ENCODE results near the gene HGS. TPM values are rescaled to one million over a fixed set of nuclear protein-coding genes. Genes with fewer than 3 reads are reported as not detected.

Gene HGS
- total and polyA plus RNA-seq, 2 of the 13 experiments (the other 11 are each of a cell fraction or from before 2014, with no cell fraction given) = 73.3 to 78.1 TPM

- TF ChIP-seq KLF12 (CRISPR knock-in tag; IDR thresholded peaks at IDR 0.05; ENCODE audit: borderline replicate concordance) = peak; percentile 87; the same call in 1 of the 2 replicates
- TF ChIP-seq RFX5 (IDR thresholded peaks at IDR 0.05; ENCODE audit: low read depth, low read length) = 0 out of 2 replicates have a peak, but pooled peaks have one; percentile 24
- peak; percentile 99 for TF ChIP-seq GABPB1 (CRISPR knock-in tag; IDR thresholded peaks at IDR 0.05)
- TF ChIP-seq ZNF572 (CRISPR knock-in tag; IDR thresholded peaks at IDR 0.05) = no peak; the same call in 1 of the 2 replicates
- TF ChIP-seq SRSF1 (optimal IDR thresholded peaks at IDR 0.05; ENCODE audit: low read depth, low read length) = peak; percentile 71
- no peak; the same call in 1 of the 2 replicates for TF ChIP-seq SP140L (CRISPR knock-in tag; IDR thresholded peaks at IDR 0.05; ENCODE audit: borderline replicate concordance)
- no peak for TF ChIP-seq SNRNP70 (IDR thresholded peaks at IDR 0.05; ENCODE audit: low read depth, low read length)
- TF ChIP-seq HNF1B (CRISPR knock-in tag; IDR thresholded peaks at IDR 0.05) = peak; percentile 91
- TF ChIP-seq, protein P1, sequence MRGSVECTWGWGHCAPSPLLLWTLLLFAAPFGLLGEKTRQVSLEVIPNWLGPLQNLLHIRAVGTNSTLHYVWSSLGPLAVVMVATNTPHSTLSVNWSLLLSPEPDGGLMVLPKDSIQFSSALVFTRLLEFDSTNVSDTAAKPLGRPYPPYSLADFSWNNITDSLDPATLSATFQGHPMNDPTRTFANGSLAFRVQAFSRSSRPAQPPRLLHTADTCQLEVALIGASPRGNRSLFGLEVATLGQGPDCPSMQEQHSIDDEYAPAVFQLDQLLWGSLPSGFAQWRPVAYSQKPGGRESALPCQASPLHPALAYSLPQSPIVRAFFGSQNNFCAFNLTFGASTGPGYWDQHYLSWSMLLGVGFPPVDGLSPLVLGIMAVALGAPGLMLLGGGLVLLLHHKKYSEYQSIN (CRISPR knock-in tag; IDR thresholded peaks at IDR 0.05; ENCODE audit: borderline replicate concordance) = no peak
- peak; percentile 52; the same call in 1 of the 2 replicates for TF ChIP-seq ZNF354B (CRISPR knock-in tag; IDR thresholded peaks at IDR 0.05)
- no peak; the same call in 1 of the 2 replicates for TF ChIP-seq ZNF83 (CRISPR knock-in tag; IDR thresholded peaks at IDR 0.05; ENCODE audit: borderline replicate concordance)
- TF ChIP-seq GZF1 (CRISPR knock-in tag; IDR thresholded peaks at IDR 0.05) = peak; percentile 71
- peak; percentile 97 for TF ChIP-seq ZNF383 (CRISPR knock-in tag; IDR thresholded peaks at IDR 0.05; ENCODE audit: borderline replicate concordance)
- peak; percentile 96 for TF ChIP-seq ZSCAN21 (CRISPR knock-in tag; IDR thresholded peaks at IDR 0.05; ENCODE audit: borderline replicate concordance)
- TF ChIP-seq ZNF225 (CRISPR knock-in tag; IDR thresholded peaks at IDR 0.05) = peak; percentile 76; the same call in 1 of the 2 replicates
- 0 out of 2 replicates have a peak, but pooled peaks have one; percentile 50 for TF ChIP-seq PCBP1 (IDR thresholded peaks at IDR 0.05; ENCODE audit: borderline replicate concordance, low read depth, low read length)
- peak; percentile 82 for TF ChIP-seq ZNF780A (CRISPR knock-in tag; IDR thresholded peaks at IDR 0.05)
- TF ChIP-seq IRF1 (CRISPR knock-in tag; IDR thresholded peaks at IDR 0.05; ENCODE audit: low read depth) = no peak
- no peak for TF ChIP-seq SMARCE1 (IDR thresholded peaks at IDR 0.05; ENCODE audit: borderline replicate concordance)
- TF ChIP-seq PITX1 (CRISPR knock-in tag; IDR thresholded peaks at IDR 0.05) = peak; percentile 86
- TF ChIP-seq NR2F6 (IDR thresholded peaks at IDR 0.05) = no peak
- TF ChIP-seq NR2F6 (CRISPR knock-in tag; IDR thresholded peaks at IDR 0.05) = peak; percentile 81
- peak; percentile 89 for TF ChIP-seq ZNF253 (CRISPR knock-in tag; IDR thresholded peaks at IDR 0.05; ENCODE audit: borderline replicate concordance)
- TF ChIP-seq HOXA5 (CRISPR knock-in tag; IDR thresholded peaks at IDR 0.05) = peak; percentile 92
- 0 out of 2 replicates have a peak, but pooled peaks have one; percentile 61 for TF ChIP-seq ARID2 (CRISPR knock-in tag; IDR thresholded peaks at IDR 0.05; ENCODE audit: borderline replicate concordance)
- peak; percentile 45 for TF ChIP-seq ISL2 (CRISPR knock-in tag; IDR thresholded peaks at IDR 0.05)
- TF ChIP-seq ZFAT (CRISPR knock-in tag; conservative IDR thresholded peaks at IDR 0.05) = no peak
- no peak for TF ChIP-seq PRMT3 (CRISPR knock-in tag; IDR thresholded peaks at IDR 0.05; ENCODE audit: borderline replicate concordance, low read depth)
Measured at GRCh38 chr17:81702934-81703746, 19.3 kb downstream of the HGS start, which contains the start of gene MRPL12 (continued).
